TTC549 (cell line): Measurements from ENCODE around the gene FLYWCH1.
A peak's percentile ranks its signal among the peaks of the same experiment; 100 is the strongest.
"Not testable (repeated sequence)": the region's sequence is repeated elsewhere in the genome, so short reads cannot be mapped to it uniquely, and the experiment has no call there.

Experiments
- FAIRE-seq: peaks from 2 replicates; lab custom pipeline; 2012; peaks lifted over from hg19 to GRCh38; lab: Jason Lieb, UNC

The FLYWCH1 gene

DNA sequence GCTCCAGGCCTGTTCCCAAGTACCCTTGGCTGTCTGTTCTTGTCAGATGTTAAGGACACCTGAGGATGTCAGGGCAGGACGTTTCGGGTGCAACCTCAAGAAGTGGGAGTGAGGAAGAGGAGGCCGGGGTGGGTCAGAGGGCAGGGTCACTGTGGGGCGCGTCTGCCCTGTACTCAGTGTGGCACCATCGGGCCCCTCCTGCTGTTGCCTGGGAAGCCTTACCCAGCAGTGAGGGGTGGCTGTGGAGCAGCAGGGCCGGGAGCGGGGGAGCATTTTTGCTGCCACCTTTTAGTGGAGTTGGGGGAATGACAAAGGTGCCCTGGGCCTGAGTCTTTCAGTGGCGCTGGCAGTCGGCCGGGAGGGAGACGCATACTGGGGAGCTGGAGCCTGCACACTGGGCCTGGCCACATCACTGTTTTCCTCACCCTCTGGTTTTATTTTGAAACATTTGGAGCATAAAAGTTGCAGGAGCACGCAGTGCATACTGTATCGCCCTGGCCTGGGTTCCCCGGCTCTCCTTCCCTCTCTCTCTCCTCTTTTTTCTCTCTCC, 11.1 kb upstream of the FLYWCH1 start:
- FAIRE-seq: no peak

DNA sequence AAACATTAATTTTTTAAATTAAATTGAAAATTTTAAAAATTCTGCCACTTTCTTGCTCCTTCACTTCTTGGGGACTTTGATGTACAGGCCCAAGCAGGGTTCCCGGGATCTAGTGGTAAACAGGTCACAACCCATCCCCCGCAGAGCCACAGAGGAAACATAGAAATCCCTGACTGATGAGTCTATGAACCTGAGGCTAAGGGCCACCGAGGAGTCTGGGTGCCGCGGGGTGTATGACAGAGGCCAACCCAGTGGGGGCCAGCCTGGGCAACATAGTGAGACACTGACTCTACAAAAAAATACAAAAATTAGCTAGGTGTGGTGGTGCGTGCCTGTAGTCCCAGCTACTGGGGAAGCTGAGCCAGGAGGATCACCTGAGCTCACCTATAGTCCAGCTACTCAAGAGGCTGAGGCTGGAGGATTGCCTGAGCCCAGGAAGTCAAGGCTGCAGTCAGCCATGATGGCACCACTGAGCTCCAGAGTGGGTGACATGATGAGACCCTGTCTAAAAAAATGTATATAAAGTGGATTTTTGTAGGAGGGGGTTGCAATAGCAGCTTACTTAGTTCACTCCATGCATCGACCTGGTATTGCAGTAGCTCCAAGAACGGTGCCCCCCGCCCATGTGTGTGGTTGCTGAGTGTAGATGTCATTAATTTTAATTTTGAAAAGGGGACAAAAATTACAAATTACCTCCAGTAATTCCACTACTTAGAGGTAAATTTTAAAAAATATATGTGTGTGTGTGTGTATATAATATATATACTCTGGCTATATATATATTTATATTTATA, 9.2 kb upstream of the FLYWCH1 start:
- no peak for FAIRE-seq

DNA sequence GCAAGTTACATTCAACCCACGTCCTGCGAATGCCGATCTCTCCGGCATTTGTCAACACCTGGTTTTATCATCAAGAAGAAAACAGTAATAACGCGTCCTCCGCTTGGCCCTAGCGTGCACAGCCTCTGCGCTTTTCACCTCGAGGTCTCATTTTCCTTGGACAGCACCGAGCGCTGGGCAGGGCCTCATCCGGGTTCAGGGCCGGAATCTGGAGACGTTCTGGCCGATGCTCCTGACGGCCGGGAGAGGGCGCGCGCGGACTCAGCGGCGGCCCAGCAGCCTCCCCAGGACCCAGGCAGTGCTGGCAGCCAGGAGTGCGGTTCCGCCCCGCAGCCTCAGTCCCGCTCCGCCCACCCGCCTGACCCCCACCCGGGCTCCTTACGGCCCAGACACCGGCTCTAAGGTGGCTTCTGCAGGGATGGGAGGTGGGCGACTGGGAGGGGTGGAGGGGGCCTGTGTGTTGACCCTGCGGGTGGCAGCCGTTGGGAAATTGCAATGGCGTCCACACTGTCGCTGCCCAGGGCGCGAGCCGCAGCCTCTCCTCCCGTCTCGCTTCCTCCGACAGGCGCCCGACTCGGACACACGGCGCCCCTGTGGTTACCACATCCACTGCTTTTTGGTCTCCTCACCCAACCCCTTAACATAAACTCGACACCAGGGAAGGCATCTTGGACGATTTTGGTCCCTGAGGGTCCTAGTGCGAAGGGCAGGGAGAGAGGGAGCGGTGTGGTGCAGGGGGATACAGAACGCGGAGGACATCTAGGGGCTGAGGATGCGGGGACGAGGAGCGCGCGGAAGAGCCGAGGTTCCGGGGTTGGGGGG, 7.4 kb upstream of the FLYWCH1 start:
- FAIRE-seq: peak; percentile 20

DNA sequence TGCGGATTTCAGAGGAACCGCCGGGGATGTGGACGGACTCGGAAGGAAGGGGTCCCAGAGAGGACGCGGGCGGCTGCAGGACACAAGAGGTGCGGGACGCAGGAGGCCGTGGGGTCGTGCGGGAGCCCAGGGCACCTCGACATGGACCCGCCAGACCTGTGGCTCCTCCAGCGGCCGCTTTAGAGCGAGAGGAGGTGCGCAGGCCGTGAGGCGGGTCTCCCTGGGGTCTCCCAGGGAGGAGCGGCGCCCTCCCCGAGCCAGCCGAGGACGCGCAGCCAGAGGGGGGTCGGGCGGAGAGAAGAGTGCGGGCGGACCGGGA, 6.8 kb upstream of the FLYWCH1 start:
- no peak for FAIRE-seq

DNA sequence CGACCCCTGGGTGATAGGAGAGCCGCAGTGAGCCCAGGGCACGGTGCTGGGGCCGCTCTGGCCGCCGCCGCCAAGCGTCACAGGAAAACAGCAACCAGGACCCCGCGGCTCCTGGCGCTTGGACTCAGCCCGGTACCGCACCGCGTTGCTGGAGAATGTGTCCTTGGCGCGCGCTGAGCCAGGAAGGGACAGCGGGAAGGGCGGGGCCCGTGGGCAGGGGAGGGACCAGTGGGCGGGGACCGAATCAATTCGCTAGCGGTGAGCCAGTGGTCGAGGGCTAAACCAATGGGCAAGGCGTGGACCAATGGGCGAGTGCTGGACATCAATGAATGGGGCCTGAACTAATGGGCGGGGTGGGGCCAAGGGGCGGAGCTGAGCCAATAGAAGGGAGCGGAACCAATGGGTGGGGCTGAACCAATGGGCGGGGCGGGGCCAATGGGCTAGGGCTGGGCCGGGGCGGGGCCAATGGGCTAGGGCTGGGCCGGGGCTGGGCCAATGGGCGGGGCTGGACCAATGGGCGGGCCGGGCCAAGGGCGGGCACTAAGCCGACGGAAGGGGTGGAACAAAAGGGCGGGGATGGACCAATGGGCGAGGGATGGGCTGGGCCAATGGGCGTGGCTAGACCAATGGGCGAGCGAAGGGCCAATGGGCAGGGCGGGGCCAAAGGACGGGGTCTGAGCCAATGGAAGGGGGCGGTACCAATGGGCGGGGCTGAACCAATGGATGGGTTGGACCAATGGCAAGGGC, 6.3 kb upstream of the FLYWCH1 start:
- no peak for FAIRE-seq

DNA sequence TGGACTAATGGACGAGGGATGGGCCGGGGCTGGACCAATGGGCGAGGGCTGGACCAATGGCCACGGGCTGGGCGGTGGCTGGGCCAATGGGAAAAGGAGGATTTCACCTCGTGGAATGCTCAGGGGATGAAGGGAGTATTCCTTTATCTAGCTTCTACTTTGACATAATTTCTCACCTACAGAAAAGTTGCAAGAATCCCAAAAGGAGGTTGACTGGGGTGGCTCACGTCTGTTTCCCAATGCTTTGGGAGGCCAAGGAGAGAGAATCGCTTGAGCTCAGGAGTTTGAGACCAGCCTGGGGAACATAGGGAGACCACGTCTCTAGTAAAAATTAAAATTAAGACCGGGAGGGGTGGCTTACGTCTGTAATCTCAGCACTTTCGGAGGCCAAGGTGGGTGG, 5.7 kb upstream of the FLYWCH1 start:
- peak; percentile 88 for FAIRE-seq

DNA sequence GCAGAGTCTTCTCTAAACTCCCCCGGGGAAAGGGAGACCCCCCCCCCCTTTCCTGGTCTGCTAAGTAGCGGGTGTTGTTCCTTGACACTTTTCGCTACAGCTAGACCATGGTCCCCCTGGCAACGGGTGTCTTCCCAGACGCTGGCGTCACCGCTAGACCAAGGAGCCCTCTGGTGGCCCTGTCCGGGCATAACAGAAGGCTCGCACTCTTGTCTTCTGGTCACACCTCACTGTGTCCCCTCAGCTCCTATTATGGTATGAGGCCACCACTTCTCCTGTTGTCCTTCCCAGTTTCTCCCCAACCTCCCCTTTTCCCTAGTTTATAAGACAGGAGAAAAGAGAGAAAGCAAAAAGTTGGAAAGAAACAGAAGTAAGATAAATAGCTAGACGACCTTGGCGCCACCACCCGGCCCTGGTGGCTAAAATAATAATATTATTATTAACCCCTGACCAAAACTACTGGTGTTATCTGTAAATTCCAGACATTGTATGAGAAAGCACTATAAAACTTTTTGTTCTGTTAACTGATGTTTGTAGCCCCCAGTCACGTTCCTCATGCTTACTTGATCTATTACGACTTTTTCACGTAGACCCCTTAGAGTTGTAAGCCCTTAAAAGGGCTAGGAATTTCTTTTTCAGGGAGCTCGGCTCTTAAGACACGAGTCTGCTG, 4.5 kb upstream of the FLYWCH1 start:
- not testable (repeated sequence) for FAIRE-seq

DNA sequence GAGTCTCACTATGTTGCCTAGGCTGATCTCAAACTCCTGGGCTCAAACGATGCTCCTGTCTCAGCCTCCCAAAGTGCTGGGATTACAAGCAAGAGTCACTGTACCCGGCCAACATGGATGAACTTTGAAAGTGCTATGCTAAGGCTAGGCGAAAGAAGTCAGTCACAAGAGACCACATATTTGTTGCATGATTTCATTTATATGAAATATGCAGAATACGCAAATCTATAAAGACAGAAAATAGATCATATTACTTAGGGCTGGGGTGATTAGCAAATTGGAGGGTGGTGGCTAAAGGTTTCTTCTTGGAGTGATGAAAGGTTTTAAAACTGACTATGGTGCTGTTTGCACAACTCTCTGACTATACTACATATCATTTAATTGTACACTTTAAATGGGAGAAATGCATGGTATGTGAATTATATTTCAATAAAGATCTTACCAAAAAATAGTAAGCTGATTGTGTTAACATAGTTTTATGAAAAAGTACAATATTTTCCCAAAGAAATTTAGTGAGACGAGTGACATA, 1.2 kb upstream of the FLYWCH1 start:
- FAIRE-seq: no peak

DNA sequence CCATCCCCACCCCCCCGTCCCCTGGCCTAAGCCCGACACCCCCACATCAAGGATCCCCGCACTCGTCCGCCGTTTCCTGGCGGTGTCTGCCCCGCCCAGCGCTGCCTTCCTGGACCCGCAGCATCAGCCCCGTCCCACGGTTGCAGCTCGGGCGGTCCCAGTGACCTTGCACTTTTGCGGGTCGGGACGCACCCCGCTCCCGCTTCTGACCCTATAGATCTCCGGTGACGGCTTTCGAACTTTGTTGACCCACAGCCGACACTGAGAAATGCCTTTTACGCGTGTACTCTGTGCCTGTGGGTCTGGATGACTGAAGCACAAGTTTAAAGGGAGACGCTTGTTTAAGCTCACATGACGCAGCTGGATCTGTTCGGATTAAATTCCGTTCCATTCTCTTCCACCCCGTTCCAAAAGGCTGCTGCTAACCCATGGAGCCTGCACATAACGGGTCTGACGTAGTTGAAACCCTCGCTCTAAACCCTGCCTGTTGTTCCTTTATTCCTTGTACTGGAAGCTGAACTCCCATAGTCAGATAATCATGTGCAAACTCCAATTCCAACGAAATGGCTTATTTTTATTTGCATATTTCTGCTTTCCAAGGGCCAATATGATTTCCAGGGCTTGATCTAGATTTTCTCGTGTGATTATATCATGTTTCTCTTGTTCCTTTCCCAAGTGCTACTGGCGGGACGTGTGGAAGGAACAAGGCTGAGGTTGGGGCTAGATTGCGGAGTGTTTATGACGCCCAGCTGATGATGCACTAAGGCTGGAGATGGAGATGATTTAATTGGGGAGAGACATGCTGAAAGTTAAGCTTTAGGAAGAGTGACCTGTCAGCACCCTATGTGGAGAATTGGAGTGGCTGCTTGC, 834 bp downstream of the FLYWCH1 start:
- FAIRE-seq: no peak

DNA sequence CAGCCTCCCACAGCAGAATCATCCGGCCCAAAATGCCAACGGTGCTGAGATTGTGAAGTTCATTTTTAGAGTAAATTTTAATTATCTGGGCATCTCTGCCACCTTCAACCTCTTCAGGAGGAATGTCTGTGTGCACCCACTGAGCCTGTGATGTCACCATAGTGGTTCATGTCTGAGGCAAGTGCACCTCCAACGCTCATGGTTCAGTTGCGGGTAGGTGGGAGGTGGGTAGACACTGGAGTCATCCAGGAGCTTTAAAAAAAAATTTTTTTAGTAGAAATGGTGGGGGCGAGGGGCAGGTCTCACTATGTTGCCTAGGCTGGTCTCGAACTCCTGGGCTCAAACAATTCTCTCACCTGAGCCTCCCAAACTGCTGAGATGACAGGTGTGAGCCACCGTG, 1.9 kb downstream of the FLYWCH1 start:
- FAIRE-seq: no peak

DNA sequence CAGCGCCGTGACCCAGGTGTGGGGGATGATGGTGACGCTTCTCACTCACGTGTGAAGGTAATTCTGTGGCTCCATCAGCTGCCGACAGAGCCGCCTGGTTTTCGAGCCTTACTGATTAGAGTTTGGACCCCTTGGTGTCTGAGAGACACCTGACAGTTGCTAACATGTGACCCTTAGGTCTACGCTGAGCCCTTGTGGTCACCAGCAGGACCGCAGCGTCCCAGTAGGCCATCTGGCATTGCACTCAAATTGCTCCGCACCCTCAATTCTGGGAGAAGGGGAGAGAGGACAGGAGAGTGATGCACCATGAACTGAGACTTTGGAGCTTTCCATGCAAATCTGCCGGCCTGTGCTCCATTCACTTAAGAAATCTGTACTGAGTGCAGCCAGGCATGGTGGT, 2.5 kb downstream of the FLYWCH1 start:
- no peak for FAIRE-seq

DNA sequence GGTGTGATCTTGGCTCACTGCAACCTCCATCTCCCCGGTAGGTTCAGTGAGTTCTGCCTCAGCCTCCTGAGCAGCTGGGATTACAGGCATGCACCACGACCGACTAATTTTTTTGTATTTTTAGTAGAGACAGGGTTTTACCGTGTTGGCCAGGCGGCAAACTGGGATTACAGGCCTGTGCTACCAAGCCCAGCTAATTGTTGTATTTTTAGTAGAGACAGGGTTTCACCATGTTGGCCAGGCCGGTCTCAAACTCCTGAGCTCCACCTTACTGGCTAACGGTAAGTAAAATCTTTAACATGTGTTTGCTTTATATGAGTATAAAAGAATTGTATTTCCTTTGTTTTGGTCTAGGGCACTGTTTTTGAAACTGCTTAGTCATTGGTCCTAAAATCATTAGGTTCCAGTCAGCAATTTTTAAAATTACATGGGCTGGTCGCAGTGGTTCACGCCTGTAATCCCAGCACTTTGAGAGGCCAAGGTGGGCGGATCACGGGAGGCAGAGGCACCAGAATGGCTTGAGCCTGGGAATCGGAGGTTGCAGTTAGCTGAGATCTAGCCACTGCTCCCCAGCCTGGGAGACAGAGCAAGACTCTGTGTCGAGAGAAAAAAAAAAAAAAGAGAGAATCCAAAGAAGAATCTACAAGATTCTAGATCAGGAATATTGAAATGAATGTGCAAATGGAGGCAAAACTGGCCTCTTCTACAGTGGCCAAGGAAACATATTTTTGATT, 3.6 kb downstream of the FLYWCH1 start:
- no peak for FAIRE-seq

DNA sequence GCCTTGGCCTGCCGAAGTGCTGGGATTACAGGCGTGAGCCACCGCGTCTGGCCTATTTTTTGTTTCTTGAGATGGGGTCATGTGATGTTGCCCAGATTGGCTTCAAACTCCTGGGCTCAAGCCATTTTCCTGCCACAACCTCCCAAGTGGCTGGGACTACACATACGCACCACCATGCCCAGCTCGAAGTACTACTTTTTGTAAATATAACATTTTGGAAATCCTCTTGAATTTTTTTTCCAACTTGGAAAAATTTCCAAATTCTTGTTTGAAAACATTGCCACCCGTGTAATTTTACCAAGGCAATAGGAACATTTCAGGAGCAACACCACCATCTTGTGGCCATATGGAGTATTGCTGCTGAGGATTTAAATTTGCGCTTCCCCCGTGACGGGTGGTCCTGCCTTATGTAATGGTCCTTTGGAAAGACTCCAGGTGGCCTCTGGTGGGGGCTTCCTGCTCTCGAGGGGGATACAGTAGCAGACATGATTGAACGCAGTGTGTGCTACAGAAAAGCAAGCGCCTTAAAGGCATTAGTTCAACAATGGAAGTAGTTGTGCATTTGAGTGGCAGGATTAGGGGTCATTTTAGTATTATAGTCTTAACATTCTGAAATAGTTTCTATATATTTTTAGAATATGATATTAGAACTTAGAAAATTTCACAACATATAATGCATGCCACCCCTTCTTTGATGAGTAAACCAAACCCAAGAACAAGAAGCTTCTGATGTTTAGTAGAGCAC, 8.0 kb downstream of the FLYWCH1 start:
- FAIRE-seq: peak; percentile 11

DNA sequence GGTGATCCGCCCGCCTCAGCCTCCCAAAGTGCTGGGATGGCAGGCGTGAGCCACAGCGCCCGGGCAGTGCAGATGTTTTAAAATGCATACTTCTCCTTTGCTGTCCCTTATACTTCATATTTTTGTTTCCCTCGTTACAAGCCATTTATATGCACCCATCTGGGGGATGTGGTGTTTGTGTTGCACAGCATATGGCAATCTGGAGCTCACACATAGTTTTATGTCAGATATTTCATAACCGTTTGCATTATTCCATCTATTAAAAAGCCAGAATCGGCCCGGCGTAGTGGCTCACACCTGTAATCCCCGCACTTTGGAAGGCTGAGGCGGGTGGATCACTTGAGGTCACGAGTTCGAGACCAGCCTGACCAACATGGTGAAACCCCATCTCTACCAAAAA, 11.8 kb downstream of the FLYWCH1 start:
- no peak for FAIRE-seq

DNA sequence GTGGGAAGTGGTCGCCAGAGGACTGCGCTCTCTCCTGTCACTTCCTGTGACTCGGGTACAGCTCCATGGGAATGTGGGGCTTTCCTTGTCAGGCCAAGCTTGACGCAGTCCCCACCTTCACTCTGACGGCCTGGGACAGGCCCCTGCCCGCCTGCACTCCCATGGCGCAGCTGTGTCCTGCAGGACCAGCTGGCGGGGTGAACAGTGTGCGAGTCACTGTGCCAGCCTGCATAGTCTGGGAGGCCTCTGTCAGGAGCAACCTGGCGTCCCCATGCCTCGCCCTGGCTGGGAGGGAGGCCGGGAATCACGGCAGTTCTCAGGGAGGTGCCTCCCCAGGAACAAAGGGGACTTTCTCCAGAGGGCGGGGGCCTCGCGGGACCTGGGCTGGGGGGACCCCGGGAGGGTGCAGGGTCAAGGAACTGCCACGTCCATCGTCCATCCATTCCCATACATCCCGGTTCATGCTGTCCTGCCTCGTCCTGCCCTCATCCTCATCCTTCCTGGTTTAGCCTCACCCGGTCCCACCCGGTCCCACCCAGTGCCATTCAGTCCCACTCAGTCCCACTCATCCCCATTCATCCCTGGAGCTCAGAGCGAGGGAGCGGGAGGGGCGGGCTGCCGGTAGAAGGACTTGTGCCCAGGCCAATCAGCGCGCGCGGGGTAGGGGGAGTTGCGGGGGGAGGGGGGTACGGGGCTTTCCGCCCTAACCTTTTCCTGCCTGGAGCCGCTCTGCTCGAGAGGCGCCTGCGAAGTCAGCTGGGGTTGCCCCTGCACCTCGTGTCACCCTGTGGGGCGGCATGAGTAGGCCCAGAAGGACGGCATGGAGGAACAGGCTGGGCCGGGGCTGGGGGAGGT, 13.4 kb downstream of the FLYWCH1 start:
- no peak for FAIRE-seq

DNA sequence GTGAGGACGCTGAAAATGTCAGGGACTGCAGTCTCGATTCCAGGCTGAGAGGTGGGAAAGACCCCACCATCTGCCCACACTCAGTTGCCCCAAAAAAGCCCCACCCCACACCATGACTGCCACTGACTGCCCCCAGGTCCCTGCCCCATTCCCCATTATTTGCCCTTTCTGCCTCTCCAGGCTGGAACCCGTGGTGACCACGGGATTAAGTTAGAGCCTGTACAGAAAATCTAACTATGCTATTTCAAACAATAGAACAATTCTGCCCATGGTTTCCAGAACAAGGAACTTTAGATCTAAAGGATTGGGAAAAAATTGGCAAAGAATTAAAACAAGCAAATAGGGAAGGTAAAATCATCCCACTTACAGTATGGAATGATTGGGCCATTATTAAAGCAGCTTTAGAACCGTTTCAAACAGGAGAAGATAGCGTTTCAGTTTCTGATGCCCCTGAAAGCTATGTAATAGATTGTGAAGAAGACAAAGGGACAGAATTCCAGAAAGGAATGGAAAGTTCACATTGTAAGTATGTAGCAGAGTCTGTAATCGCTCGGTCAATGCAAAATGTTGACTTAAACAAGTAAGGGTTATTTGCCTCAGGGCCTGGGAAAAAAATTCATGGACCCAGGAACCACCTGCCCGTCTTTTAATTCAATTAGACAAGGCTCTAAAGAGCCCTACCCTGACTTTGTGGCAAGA, 14.4 kb downstream of the FLYWCH1 start:
- no peak for FAIRE-seq

DNA sequence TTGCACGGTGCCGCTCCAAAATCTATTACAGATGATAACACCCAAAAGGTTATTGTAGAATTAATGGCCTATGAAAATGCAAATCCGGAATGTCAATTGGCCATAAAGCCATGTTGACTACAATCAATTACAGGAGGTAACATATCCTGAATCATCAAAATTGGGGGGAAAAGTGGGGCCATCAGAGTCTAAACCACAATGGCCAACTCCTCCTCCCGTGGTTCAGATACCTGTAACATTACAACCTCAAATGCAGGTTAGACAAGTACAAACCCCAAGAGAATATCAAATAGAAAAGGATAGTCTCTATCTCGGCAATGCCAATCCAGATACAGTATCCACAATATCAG, 14.9 kb downstream of the FLYWCH1 start:
- no peak for FAIRE-seq

DNA sequence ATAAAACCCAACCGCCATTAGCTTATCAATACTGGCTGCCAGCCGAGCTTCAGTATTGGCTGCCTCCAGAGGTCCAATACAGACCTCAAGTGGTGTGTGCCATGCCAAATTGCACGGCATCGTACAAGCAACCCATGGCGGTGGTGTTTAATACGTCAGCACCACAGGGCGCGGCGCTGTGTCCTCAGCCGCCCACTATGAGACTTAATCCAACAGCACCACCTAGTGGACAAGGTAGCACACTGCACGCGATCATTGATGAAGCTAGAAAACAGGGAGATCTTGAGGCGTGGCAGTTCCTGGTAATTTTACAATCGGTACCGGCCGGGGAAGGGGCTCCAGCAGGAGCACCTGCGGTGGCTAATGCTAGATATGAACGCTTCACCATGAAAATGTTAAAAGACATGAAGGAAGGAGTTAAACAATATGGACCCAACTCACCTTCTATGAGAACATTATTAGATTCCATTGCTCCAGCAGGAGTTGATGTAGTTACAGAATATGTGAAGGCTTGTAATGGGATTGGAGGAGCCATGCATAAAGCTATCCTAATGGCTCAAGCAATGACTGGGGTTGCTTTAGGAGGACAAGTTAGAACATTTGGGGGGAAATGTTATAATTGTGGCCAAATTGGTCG, 15.4 kb downstream of the FLYWCH1 start:
- no peak for FAIRE-seq
